AG04449 (cell line): ENCODE measurements around the gene CWC22.
"Not testable (repeated sequence)": the region's sequence is repeated elsewhere in the genome, so short reads cannot be mapped to it uniquely, and the experiment has no call there.

ENCODE experiments used
- CTCF ChIA-PET: fragments of 350-600 bp; formaldehyde crosslinking; extraction: SDS; loops from one replicate; lab custom pipeline; 2021; ENCODE audit warnings: antibody characterized with exemption; lab: Yijun Ruan, JAX
- POLR2A ChIA-PET: fragments of 400-600, 350-600 bp; formaldehyde crosslinking; extraction: SDS; loops from one replicate; lab custom pipeline; 2020; ENCODE audit warnings: antibody characterized with exemption, inconsistent platforms; lab: Yijun Ruan, JAX
- DNase-seq: peaks from one replicate; pipeline ENCODE4 v3.0.0-alpha.2; 2010; ENCODE audit warnings: low read depth, low spot score
- H3K4me3 ChIP-seq: 2 replicates; pipeline ENCODE4 v1.5.1; 2011; ENCODE audit warnings: low read depth, mild to moderate bottlenecking, control low read depth, low read length
- CTCF ChIP-seq: IDR thresholded peaks from one replicate; pipeline ENCODE4 v1.5.1; 2011; ENCODE audit warnings: mild to moderate bottlenecking, moderate library complexity, low read length, control low read depth, inconsistent platforms; ENCODE audit not compliant: insufficient read depth; ENCODE audit errors: missing control alignments

CWC22 gene

DNA sequence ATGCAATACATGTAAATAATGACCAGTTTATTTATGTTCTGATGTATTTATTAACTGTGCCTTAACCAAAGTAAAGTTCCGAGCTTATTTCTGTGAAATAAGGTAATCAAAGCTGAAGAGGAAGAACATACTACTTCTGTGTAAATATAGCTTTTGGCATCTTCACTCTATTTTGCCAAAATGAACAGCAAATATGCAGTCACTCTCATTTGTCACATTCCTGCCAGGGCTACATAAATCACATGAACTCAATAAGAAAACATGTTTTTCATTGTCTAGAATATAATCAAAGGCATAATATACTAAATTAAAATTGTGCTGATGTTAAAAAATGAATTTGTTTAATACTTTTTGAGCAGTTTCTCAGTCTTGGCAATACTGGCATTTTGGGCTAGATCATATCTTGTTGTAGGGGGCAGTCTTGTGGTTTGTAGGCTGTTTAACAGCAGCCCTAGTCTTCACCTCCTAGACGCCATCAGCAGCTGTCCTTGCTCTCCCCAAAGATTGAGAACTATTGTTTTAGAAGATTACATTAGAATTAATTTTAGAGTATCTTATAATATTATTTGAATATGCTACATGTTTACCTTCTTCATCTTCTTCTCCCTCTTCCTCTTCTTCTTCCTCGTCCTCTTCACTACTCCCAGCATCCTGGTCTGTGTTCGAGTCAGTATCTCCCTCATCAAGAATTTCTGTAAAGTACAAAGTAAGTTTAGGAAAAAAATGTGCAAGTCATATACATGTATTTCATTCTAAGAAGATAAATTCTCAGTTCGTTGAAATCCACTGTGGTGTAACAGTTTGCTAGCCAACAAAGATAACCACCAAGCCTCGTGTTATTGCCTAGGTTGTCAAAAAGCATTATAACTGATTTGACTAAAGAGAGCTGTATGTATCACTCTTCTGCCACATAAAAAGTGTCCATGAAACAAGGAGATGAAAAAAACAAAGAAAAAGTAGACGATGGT is 41.5 kb downstream of the CWC22 start:
- POLR2A ChIA-PET = no interaction called here
- no peak for DNase-seq
- H3K4me3 ChIP-seq = no peak overlapping the region
- no peak for TF ChIP-seq CTCF
- CTCF ChIA-PET = no interaction called here

GRCh38 chr2:179963626-179964025 is 43.5 kb downstream of the CWC22 start:
- H3K4me3 ChIP-seq = no peak overlapping the region
- TF ChIP-seq CTCF = no peak
- ChIA-PET CTCF (no interaction called here), POLR2A (no interaction called here)
- DNase-seq = peak; percentile 36

DNA sequence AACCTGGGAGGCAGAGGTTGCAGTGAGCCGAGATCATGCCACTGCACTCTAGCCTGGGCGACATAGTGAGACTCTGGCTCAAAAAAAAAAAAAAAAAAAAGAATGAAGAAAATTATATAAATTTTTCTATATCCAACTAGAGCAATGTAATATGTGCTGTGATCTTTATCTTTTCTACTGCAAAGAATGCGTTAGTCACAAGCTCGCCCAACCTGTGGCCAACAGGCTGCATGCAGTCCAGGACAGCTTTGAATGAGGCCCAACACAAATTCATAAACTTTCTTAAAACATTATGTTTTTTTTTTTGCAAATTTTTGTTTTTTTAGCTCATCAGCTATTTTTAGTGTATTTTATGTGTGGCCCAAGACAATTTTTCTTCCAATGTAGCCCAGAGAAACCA is 48.8 kb downstream of the CWC22 start:
- CTCF ChIA-PET, H3K4me3 ChIP-seq, DNase-seq: not testable (repeated sequence)
- POLR2A ChIA-PET = interaction anchor here (0.6 kb wide), 1 partner anchor 46 kb away, joined by 3 read pairs; no protein-coding TSS in a partner anchor

- ChIA-PET CTCF (no interaction called here), POLR2A (no interaction called here)
- DNase-seq = no peak
These were observed 53.1 kb downstream of the CWC22 start for GRCh38 chr2:179954026-179954425.

GRCh38 chr2:179953359-179953758 is 53.7 kb downstream of the CWC22 start:
- H3K4me3 ChIP-seq = no peak overlapping the region
- no peak for TF ChIP-seq CTCF
- CTCF ChIA-PET = no interaction called here
- no peak for DNase-seq
- POLR2A ChIA-PET = no interaction called here

More at GRCh38 chr2:179954026-179954425, 53.1 kb downstream of the CWC22 start:
- no peak for TF ChIP-seq CTCF
- H3K4me3 ChIP-seq = no peak overlapping the region

DNA sequence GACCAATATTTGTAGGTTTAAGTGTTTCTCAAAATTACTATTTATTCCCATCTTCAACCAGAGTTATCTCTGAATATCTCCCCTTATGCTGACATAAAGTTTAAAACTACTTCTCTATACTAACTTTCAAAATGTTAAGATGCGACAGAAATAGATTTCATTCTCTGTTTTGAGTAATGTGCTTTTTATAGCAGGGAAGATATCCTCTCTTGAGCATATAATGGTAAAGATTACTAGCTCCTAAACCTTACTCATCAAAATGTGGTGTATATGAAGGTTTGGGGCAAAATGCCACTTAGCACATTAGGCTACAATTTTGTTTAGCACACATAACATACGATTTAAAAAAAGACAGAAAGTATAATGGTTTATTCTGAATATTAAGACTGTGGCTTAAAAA is 54.4 kb downstream of the CWC22 start:
- DNase-seq = no peak
- CTCF ChIA-PET = no interaction called here
- H3K4me3 ChIP-seq = no peak overlapping the region
- no peak for TF ChIP-seq CTCF
- POLR2A ChIA-PET = no interaction called here
